GM21619 (cell line): ENCODE results near the gene MAP3K5.
"Not testable (repeated sequence)": the region's sequence is repeated elsewhere in the genome, so short reads cannot be mapped to it uniquely, and the experiment has no call there.

Source experiments
- ATAC-seq: cut with Tn5 transposase; IDR thresholded peaks from one replicate; pipeline ENCODE4 v1.9.1; 2021; ENCODE audit not compliant: unreplicated experiment

MAP3K5 gene

GRCh38 chr6:136612666-136613389, 179.4 kb downstream of the MAP3K5 start:
- ATAC-seq: no peak

DNA sequence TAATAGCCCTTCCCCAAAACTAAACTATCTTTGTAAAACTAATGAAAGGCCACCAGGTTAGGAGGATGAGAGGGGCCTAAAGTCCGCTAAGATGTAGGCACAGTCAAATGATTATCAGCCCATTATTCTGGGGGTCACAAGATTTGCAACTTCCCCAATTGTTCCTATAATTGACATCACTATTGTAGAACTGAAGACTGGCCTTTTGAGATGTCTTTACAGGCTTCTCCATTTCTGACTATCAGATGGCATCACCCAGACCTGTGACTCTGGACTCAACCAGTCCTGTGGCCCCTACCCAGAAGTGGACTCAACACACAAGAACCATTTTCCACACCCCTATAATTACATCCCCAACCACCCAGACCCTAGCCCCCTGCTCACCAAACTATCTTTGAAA, 180.5 kb downstream of the MAP3K5 start:
- no peak for ATAC-seq

DNA sequence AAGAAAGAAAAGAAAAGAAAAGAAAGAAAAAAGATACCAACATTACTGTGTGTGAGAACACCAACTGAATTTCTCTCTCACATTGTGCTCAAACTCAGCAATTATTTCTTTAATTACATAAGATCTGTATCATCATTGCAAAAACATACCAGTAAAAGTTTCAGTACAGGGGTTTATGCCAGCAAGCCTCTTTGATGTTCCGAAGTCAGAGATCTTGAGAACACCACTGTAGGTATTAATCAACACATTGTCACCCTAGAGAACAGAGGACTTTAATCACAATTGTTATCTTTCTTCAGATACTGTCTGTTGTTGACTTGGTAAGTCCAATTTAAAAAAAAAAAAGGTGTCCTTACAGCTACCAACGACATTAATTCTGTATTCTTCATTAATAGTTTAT, 181.1 kb downstream of the MAP3K5 start:
- ATAC-seq: no peak

- ATAC-seq: no peak
These were observed 182.2 kb downstream of the MAP3K5 start for GRCh38 chr6:136609873-136610706.

DNA sequence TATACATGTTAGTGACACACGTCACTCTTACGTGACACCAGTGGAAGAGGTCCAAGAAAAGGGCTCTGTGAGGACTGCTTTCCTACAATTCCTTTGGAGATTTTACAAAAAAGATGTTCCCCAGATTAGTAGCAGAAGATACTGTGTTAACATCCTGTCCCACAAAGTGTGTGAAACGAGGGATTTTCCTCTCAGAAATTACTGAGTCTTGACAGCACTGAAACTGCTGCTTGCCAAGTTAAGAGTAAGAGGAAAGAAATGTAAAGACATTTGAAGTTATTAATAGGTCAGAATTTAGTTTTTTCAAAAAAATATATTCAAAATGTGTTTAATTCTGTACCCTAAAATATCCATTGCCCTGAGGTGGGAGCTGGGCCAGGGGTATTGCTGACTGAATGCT, 183.3 kb downstream of the MAP3K5 start:
- no peak for ATAC-seq

- ATAC-seq: peak; percentile 81
These were observed 184.1 kb downstream of the MAP3K5 start for GRCh38 chr6:136607932-136608772.

DNA sequence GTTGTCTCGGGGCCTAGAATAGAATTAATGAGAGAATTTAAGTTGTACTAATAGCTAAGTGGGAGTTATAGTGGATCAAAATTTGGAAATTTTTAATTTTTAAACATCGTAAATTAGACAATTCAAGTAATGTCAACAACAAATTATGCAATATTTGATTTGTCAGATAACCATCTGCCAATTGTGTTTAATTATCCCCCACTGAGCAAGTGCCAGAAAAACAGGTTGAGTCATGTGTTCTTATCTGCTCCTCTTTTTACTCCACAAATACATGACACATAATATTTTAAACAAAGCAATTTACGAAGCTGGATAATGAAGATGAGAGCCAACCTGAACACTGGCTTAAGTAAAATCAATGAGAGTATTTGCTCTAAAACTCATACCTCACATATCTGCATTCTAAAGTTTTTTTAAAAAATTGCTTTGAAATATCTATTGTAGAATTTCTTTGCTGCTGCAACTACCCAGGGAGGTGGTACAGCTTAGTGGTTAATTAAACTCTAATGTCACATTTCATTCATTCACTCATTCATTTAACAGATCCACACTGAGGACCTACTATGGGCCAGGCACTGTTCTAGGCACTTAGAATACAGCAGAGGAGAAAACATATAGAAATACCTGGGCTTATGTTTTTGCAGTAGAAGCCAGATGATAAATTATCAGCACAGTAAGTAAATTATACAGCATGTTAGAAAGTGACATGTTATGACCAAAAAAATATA, 184.9 kb downstream of the MAP3K5 start:
- no peak for ATAC-seq

- ATAC-seq: no peak
These were observed 187.3 kb downstream of the MAP3K5 start for GRCh38 chr6:136604928-136605510.

GRCh38 chr6:136604328-136604825, 187.9 kb downstream of the MAP3K5 start:
- ATAC-seq: no peak

DNA sequence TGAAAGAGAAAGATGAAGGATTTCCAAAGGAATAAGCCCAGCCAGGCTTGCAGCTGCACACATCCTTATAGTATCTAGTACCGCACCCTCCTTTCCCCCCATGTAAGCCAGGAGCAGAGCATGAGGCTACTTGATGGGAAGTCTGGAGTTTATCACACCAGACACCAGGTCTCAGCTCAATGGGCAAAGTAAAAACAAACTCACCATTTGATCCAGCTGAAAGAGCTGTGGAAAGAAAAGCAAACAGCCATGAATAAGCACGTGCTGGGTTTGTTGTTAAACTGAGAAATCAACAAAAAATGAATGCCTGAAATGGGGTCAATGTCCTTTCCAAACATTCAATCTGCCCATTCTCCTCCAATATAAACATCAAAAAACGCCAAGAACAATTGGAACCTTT, 191.5 kb downstream of the MAP3K5 start:
- ATAC-seq: no peak

- ATAC-seq: no peak
These were observed 192.8 kb downstream of the MAP3K5 start for GRCh38 chr6:136599329-136600011.

GRCh38 chr6:136598048-136598447, 194.2 kb downstream of the MAP3K5 start:
- ATAC-seq: no peak

GRCh38 chr6:136594671-136595070, 197.6 kb downstream of the MAP3K5 start:
- ATAC-seq: no peak

GRCh38 chr6:136593748-136594490, 198.4 kb downstream of the MAP3K5 start:
- peak; percentile 97 for ATAC-seq

- ATAC-seq: no peak
These were observed 199.2 kb downstream of the MAP3K5 start for GRCh38 chr6:136592930-136593673.

DNA sequence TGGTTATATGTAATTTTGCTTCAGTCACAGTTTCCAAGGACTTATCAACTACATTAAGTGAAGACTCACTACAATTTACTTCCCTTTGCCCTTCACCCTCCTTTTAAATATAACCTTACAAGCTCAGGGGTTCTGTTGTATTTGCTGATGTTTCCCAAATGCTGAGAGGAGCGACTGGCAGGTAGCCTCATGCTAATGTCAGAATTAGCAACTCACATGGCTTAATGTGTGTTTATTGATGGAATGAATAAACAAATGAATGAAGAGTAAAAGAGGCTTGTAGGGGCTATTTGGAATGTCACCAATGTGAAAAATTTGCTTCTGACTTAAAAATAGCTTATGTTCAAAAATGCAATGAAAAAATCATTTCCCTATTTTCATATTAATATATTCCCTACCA, 200.7 kb downstream of the MAP3K5 start:
- no peak for ATAC-seq

DNA sequence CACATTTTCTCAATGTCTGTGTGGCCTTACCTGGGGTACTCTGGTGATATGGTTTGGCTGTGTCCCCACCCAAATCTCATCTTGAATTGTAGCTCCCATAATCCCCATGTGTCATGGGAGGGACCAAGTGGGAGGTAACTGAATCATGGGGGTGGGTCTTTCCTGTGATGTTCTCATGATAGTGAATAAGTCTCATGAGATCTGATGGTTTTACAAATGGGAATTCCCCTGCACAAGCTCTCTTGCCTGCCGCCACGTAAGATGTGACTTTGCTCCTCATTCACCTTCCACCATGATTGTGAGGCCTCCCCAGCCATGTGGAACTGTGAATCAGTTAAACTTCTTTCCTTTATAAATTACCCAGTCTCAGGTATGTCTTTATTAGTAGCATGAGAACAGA, 201.4 kb downstream of the MAP3K5 start:
- ATAC-seq: not testable (repeated sequence)

DNA sequence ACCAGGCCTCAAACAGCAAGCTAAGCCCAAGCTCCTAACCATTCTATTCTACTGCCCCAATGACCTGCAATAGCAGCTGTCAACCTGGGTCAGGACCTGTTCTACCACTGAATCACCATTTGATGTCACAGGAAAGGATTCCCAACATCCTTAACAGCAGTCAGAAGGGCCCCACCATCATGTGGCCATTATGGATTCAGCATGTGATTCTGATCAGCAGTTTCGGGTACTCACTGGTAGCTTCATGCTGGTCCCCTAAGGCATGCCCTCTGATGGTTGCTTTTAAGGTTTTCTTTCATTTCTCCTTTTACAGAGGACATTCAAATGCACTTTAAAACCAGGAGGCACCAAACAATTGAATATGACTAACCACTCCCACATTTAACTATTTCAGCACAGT, 204.8 kb downstream of the MAP3K5 start:
- ATAC-seq: no peak
